HG03342 (cell line): ENCODE results near the gene MYOG.

Source experiments
- ATAC-seq: cut with Tn5 transposase; IDR thresholded peaks from one replicate; pipeline ENCODE4 v1.9.1; 2021; ENCODE audit warnings: mild to moderate bottlenecking, moderate library complexity; ENCODE audit not compliant: unreplicated experiment

MYOG gene

DNA sequence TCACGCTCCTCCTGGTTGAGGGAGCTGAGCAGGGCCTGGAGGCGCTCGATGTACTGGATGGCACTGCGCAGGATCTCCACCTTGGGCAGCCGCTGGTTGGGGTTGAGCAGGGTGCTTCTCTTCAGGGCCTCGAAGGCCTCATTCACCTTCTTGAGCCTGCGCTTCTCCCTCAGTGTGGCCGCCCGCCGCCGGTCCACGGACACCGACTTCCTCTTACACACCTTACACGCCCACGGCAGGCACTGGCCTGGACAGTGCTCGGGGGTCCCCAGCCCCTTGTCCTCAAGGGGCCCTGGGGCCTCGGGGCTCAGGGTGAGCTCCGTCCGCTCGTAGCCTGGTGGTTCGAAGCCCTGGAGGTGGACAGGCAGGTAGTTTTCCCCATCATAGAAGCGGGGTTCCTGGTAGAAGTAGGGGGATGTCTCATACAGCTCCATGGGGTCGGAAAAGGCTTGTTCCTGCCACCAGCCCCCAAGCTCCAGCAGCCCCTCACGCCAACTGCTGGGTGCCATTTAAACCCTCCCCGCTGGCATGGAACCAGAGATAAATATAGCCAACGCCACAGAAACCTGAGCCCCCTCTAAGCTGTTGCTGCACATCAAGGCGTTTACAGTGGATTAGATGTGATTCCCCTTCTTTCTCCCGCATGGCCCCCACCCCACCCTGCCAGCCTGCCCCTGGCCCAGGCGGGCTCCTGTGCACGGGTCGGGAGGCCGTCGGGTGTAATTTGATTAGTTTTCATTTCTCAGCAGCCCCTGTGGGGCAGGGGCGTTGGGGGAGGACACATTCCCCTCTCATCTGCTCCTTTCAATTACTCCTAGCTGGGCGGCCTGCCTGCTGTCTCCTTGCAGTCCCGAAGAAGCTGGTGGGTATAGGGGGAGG lies at the start of gene MYOG:
TSS of gene MYOG (minus strand) at position 485 of the 879 bp plus-strand sequence. CDS start at position 434, 51 bp downstream.
- ATAC-seq, result no peak

GRCh38 chr1:203133970-203134725 lies 48.3 kb upstream of the MYOG start:
- ATAC-seq, result no peak

DNA sequence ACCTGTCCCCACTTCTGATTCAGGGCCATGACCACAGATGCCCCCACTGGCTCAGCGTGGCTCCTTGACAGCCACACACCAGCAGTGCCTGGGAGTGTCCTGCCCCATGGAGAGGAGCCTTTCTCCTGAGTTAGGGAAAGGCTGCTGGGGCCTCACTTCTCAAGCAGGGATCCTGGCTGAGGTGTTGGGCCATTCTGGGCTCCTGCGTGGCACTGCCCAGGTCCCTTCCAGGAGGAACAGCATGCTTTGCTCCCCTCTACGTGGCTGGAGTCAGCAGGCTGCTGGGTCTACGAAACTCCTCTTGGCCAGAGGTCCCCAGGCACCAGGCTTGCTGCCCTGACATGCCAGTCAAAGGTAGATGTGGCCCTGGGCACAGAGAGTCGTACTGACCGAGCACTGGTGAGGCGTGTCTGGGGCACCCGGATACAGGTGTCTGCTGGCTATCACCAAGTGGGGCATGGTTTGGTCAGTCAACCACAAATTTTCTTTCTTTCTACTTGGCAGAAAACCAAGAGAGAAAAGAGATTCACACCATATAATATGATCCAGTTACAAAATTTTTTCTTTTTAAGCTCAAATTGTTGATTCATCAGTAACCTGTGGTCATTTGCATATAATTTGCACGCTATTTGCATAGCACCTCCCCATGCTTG lies 45.9 kb upstream of the MYOG start:
- no peak for ATAC-seq

- no peak for ATAC-seq
Observed at GRCh38 chr1:203130358-203130985, 44.7 kb upstream of the MYOG start.

DNA sequence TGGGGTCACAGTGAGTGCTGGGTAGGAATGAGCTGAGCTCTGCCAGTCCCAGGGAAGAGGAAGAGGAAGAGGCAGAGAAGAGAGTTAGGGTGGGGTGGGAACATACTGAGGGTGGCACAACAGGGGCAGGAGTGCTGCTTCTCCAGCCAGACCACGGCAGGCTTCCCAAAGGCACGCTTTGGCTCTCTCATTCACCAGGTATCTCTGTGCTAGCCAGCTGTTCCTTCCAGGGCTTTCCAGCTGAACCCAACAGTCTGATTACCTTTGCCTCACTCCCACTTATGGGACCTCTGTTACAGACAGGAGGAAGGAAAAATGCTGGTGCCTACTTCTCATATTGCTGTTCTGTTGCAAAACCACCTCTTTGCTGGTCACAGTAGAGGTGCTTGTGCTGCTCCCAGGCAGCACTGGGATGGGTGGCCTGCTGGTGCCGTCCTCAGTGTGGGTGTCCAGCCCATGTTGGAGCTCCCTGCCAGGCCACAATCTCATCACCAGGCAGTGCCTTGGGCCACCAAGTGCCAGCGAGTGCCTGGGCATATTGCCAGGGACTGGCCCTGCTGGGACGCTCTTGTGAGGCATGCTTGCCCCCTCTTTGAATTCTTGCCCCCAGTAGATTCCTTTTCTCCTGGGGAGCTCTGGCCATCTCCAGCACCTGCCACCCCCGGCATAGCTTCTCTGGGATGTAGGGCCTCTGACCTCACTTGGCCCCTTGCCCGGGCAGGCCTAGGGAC lies 43.9 kb upstream of the MYOG start:
- ATAC-seq, result no peak

DNA sequence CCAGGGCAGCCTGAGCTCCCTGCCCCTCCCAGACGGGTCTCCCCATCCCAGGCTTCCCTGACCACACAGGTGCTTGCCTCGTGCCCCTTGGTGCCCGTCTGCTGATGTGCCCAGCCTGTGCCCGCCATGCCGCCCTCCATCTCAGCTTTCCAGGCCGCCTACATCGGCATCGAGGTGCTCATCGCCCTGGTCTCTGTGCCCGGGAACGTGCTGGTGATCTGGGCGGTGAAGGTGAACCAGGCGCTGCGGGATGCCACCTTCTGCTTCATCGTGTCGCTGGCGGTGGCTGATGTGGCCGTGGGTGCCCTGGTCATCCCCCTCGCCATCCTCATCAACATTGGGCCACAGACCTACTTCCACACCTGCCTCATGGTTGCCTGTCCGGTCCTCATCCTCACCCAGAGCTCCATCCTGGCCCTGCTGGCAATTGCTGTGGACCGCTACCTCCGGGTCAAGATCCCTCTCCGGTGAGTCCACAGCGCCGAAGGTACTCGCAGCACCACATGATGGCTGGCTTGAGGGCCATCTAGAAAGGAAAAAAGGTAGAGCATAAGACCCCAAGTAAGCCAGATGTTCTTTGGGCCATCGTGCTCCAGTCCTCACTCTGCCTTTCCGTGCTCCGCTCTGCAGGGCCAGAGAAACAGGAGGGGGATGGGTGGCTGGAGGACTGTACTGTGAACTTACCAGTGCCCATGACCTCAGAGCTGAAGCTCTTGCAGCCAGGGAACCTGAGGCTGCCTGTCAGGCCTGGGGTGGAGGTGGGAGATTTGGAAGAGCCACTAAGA lies 43.1 kb upstream of the MYOG start:
- no peak for ATAC-seq

DNA sequence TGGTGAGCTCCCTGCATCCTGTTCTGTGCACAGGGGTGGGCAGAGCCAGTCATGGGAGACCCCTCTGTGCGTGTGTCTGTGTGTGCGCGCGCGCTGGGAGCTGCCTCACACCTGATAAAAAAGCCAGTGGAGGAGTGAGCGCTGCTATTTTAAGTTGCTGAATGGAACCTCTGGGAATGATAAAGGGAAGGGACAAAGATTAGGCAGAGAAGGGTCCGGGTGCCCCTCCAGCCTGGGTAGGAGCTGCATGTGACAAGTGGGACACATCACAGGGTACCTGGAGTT lies 42.6 kb upstream of the MYOG start:
- ATAC-seq, result no peak

GRCh38 chr1:203127666-203128430 lies 42.0 kb upstream of the MYOG start, which contains the start of gene ADORA1:
Gene ADORA1 (plus strand): TSS chr1:203127726. CDS start chr1:203128842, 1,116 bp downstream.
- no peak for ATAC-seq

GRCh38 chr1:203126866-203127665 lies 41.3 kb upstream of the MYOG start:
- ATAC-seq, result no peak

DNA sequence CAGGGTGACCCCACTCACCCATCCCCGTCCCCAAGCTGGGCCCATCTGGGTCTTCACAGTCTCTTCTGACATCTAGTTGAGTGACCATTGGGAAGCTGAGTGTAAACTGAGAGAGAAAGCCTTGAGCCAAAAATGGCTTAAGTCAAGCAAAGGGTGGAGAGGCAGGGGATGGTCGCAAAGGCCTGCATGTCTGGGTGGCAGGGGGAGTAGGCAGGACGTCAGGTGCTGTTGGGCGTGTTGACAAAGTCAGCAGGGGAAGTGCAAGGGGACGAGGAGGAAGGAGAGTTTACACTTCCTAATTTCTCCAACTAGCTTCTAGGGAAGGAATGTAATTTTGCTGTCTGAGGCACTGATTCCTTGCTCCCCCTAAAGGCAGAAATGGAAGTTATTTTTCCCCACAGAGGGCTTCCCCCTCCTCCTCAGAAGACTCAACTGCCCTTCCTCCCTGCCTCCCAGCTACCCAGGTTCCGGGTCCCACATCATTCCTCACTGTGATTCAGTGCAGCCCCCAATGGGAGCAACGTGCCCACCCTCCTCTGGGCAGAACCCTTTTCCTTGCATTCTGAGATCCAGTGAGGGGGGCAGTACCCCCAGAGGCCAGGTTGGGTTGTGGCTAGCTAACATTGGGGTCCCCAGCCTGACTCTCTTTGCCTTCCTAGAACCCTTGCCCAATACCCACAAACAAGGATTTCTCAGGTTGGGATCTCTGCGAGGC lies 40.5 kb upstream of the MYOG start:
- ATAC-seq, result no peak

GRCh38 chr1:203124546-203125317 lies 38.9 kb upstream of the MYOG start:
- no peak for ATAC-seq

GRCh38 chr1:203124011-203124410 lies 38.2 kb upstream of the MYOG start:
- ATAC-seq, result no peak

- ATAC-seq, result no peak
Observed at GRCh38 chr1:203122159-203122558, 36.3 kb upstream of the MYOG start.

DNA sequence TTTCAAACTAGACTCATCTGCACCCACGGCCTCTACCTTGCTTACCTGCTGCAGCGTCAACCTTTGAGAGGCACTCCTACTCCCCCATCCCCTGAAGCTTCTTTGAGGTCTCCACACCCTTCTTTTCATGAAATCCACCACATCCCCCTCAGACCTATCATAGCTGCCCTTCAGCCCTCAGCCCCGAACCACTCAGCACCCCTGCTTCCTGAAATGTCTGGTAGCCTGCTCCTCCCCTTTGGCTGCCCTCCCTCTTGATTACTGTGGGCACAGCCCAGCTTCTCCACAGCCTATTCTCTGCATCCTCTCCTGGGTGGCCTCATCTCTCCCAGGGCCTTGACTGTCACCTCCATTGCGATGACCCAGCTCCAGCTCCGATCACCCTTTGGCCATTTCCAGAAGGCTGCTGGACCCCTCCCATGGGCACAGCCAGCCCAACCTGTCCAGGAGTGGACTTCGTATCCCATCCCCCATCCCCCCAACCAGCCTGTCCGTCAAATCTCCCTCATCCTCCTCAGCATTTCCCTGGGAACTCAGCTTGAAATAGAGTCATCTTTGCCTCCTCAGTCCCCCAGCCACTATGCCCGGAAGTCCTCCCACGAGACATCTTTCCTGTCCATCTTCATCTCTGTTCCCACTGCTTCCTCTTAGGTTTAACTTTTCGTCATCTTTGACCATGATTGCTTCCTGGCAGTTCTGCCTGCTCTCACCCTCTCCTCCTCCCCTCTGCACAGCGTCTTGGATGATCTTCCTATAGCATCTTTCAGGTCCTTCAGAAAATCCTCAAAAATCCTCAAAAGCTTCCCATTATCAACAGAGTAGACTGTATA lies 35.6 kb upstream of the MYOG start:
- ATAC-seq, result no peak

DNA sequence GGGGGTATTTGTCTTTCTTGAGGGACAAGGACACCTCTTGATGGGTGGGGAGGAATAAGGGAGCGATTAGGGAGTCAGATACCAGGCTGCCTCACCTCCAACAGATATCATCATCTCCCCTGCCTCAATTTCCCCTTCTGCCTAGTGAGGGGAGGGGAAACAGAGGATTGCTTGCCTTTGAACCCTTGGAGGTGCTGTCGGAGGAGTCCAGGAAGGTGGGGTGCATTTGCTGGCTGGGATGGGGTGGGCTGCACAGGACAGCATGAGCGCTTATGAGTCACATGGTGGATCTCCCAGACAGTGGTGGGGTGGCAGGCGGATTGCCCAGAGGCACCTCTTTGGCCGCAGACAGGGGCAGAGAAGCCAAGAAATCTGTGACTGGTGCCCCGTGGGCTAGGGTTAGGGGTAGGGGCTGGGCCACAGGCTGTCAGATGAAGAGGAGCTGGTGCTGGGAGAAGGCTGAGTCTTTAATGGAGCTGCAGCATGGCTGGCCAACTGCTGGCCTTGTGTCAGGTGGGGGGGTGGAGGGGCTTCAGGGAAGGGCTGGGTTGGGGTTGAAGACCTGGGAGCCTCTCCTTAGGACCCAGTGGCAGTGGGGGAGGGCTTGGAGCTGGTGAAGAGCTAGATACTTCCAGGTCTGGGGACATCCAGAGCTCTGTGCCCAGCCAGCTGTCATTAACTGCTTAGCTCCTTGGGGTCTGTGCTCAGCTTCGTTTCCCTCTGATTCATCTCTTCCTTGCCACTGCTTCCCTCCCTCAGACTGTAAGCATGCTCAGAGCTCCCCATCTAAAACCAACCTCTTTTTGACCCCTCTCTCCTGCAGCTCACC lies 34.7 kb upstream of the MYOG start:
- no peak for ATAC-seq
